G401 (cell line): ENCODE measurements around the gene MARCHF7. TPM values are rescaled to one million over a fixed set of nuclear protein-coding genes. Genes with fewer than 3 reads are reported as not detected.

ENCODE experiments used
- DNase-seq: peaks from one replicate; pipeline ENCODE4 v3.0.0-alpha.2; 2015; ENCODE audit warnings: low spot score
- in situ Hi-C: cut with HindIII; loops from 2 replicates; pipeline ENCODE4 v1.10.0; 2016; ENCODE audit warnings: low sequenced_read_pairs, mixed read lengths
- total RNA-seq: library from RNA; depleted of rRNA; stranded (reverse); fragments of >200 nt; shearing (Covaris generic); gene quantifications from 2 replicates; pipeline ENCODE4 v1.2.3, GENCODE V29; 2014; rRNA removed

The MARCHF7 gene
- total RNA-seq, 1 experiment from 2014 or later: 189 TPM

- no peak for DNase-seq
- in situ Hi-C loops: no loop called here
These were observed 43.5 kb downstream of the MARCHF7 start for GRCh38 chr2:159755788-159756187.

DNA sequence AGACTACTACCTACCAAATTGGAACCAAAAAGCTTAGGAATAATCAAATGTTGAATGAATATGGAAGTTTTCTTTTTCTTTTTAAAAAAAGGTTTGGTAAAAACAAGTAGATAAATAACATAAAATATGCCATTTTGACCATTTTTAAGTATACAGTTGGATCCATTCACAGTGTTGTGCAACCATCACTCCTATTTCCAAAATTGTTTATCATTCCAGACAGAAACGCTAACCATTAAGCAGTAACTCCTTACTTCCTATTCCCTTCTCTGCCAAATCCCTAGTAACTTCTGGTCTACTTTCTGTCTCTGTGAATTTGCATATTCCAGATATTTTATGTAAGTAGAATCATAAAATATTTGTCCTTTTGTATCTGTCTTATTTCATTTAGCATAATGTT lies 45.9 kb downstream of the MARCHF7 start:
- in situ Hi-C loops: no loop called here
- DNase-seq: no peak

- no peak for DNase-seq
- in situ Hi-C loops: no loop called here
These were observed 46.4 kb downstream of the MARCHF7 start for GRCh38 chr2:159758686-159759085.

DNA sequence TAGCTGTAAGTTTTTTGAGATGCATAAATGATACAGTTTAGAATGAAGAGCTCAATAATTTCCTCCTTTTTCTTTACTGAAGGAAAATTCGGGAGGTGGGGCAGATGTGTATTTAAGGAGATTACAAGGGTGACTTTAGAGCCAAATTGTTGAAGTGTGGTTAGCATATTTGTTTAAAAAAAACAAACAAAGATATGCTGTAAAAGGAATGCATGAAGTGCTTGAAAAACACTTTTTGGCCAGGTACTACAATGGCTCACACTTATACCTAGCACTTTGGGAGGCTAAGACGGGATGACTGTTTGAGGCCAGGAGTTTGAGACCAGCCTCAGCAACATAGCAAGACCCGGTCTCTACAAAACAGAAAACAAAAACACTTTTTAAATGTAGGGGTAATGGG lies 47.3 kb downstream of the MARCHF7 start:
- DNase-seq: no peak
- in situ Hi-C loops: no loop called here

DNA sequence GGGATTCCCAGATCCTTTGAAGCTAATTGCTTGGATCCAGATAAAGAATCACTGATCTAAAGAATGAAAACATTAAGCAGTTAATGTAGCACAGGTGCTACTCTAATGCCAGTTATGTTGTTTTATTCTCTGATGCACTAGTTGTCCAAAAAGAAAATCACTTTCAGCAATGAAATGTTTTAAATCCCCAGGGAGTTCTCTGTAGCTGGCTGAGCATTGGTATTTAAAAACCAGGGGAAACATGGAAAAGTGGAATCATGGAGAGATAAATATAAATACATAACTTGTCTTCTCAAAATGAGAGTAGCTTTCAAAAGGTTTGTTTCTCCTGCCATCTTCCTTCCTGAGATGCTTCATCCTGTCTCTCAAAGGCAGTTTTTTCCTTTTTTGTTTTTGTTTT lies 48.0 kb downstream of the MARCHF7 start:
- in situ Hi-C loops: no loop called here
- no peak for DNase-seq

GRCh38 chr2:159762075-159762474 lies 49.8 kb downstream of the MARCHF7 start:
- in situ Hi-C loops: no loop called here

More at GRCh38 chr2:159762075-159762474, 49.8 kb downstream of the MARCHF7 start:
- DNase-seq: no peak

Other genes with a start within 250 kb of the MARCHF7 start
- 19.9 and 28.8 TPM in 2 replicates for gene BAZ2B, start 96.0 kb upstream of the MARCHF7 start, total RNA-seq
- gene CD302, start 85.7 kb downstream of the MARCHF7 start, total RNA-seq: not detected in 2 replicates
- not detected in 2 replicates for gene LY75, start 192.2 kb downstream of the MARCHF7 start, total RNA-seq